IMR-90 (cell line): Measurements from ENCODE around the gene GFOD2.

ENCODE experiments used
- BHLHE40 ChIP-seq: fragments of 150-350 bp; IDR thresholded peaks from 2 replicates; pipeline ENCODE4 v1.6.1; 2016; ENCODE audit warnings: mild to moderate bottlenecking, low read depth, low read length
- CEBPB ChIP-seq: IDR thresholded peaks from 2 replicates; pipeline ENCODE4 v1.6.1; 2012; ENCODE audit warnings: low read depth, low read length, improper control_type of control experiment
- CHD1 ChIP-seq: IDR thresholded peaks from 2 replicates; pipeline ENCODE4 v1.6.1; 2012; ENCODE audit warnings: low read depth, low read length, improper control_type of control experiment
- ELK1 ChIP-seq: fragments of 150-350 bp; IDR thresholded peaks from 2 replicates; pipeline ENCODE4 v1.6.1; 2016; ENCODE audit warnings: low read depth, mild to moderate bottlenecking, low read length, moderate library complexity, borderline replicate concordance
- FOS ChIP-seq: fragments of 150-350 bp; IDR thresholded peaks from 2 replicates; pipeline ENCODE4 v1.6.1; 2016; ENCODE audit warnings: low read depth, low read length
- MAZ ChIP-seq: IDR thresholded peaks from 2 replicates; pipeline ENCODE4 v1.6.1; 2012; ENCODE audit warnings: low read depth, mild to moderate bottlenecking, low read length, improper control_type of control experiment, moderate library complexity, borderline replicate concordance
- MXI1 ChIP-seq: IDR thresholded peaks from 2 replicates; pipeline ENCODE4 v1.6.1; 2012; ENCODE audit warnings: low read depth, mild to moderate bottlenecking, low read length, moderate library complexity, borderline replicate concordance
- POLR2A ChIP-seq: IDR thresholded peaks from 2 replicates; pipeline ENCODE4 v1.6.1; 2012; ENCODE audit warnings: mild to moderate bottlenecking, low read depth, low read length
- RAD21 ChIP-seq: IDR thresholded peaks from 2 replicates; pipeline ENCODE4 v1.6.1; 2012; ENCODE audit warnings: low read length, improper control_type of control experiment
- RCOR1 ChIP-seq: IDR thresholded peaks from 2 replicates; pipeline ENCODE4 v1.6.1; 2012; ENCODE audit warnings: mild to moderate bottlenecking, low read length, improper control_type of control experiment; ENCODE audit not compliant: insufficient replicate concordance
- RFX5 ChIP-seq: IDR thresholded peaks from 2 replicates; pipeline ENCODE4 v1.8.0; 2012; ENCODE audit warnings: low read depth, mild to moderate bottlenecking, low read length, moderate library complexity
- SMC3 ChIP-seq: fragments of 150-350 bp; IDR thresholded peaks from 2 replicates; pipeline ENCODE4 v1.6.1; 2016; ENCODE audit warnings: low read depth, mild to moderate bottlenecking, antibody characterized with exemption, low read length, moderate library complexity
- TF ChIP-seq, protein P1 (sequence below): conservative IDR thresholded peaks from 2 replicates; pipeline ENCODE4 v1.5.1; 2012; ENCODE audit warnings: mild to moderate bottlenecking, low read depth, low read length, improper control_type of control experiment
- TF ChIP-seq, protein P2 (sequence below): fragments of 150-350 bp; IDR thresholded peaks from 2 replicates; pipeline ENCODE4 v1.6.1; 2017; ENCODE audit warnings: mild to moderate bottlenecking, antibody characterized with exemption, low read length, low read depth

DNA sequence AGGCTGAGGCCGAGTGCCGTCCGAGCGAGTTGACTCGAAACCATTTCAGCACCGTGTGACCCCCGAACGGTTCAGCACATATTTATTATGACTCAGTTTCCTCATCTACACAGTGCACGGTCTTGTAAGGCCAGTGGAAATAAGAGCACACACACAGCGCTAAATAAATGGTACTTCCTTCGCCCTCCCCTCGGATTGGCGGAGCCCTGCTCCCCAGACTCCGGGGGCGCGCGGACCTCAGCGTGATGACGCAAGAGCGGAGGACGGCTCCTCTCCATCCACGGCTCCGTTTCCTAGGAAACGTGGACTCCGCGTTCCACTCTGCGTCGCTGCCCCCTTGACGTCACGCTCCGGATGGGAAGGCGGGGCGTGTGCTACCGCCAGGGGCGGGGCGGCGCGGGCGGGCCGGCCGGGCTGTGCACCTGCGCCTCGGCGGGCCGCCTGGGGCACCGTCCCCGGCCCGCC, 58.5 kb downstream of the GFOD2 start, which contains the start of gene PARD6A:
- TF ChIP-seq, protein P1, sequence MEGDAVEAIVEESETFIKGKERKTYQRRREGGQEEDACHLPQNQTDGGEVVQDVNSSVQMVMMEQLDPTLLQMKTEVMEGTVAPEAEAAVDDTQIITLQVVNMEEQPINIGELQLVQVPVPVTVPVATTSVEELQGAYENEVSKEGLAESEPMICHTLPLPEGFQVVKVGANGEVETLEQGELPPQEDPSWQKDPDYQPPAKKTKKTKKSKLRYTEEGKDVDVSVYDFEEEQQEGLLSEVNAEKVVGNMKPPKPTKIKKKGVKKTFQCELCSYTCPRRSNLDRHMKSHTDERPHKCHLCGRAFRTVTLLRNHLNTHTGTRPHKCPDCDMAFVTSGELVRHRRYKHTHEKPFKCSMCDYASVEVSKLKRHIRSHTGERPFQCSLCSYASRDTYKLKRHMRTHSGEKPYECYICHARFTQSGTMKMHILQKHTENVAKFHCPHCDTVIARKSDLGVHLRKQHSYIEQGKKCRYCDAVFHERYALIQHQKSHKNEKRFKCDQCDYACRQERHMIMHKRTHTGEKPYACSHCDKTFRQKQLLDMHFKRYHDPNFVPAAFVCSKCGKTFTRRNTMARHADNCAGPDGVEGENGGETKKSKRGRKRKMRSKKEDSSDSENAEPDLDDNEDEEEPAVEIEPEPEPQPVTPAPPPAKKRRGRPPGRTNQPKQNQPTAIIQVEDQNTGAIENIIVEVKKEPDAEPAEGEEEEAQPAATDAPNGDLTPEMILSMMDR = no peak
- TF ChIP-seq POLR2A = 0 out of 2 replicates have a peak, but pooled peaks have one; percentile 61
- TF ChIP-seq ELK1 = no peak
- no peak for TF ChIP-seq CHD1
- no peak for TF ChIP-seq SMC3
- TF ChIP-seq, protein P2, sequence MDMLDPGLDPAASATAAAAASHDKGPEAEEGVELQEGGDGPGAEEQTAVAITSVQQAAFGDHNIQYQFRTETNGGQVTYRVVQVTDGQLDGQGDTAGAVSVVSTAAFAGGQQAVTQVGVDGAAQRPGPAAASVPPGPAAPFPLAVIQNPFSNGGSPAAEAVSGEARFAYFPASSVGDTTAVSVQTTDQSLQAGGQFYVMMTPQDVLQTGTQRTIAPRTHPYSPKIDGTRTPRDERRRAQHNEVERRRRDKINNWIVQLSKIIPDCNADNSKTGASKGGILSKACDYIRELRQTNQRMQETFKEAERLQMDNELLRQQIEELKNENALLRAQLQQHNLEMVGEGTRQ = 0 out of 2 replicates have a peak, but pooled peaks have one; percentile 29
- TF ChIP-seq CEBPB = peak; percentile 100
- TF ChIP-seq RFX5 = no peak; the same call in 1 of the 2 replicates
- no peak for TF ChIP-seq BHLHE40
- TF ChIP-seq MAZ = peak; percentile 91; the same call in 1 of the 2 replicates
- no peak for TF ChIP-seq RAD21
- TF ChIP-seq RCOR1 = no peak
- no peak for TF ChIP-seq FOS
- no peak for TF ChIP-seq MXI1
